Spleen (tissue), 7 donors: ENCODE results near the gene RAB38.

ENCODE experiments used
- POLR2A ChIP-seq, 3 donors: fragments of 450-650 bp; IDR thresholded peaks; one replicate each; pipeline ENCODE4 v1.5.1; 2017; ENCODE audit warnings: antibody characterized with exemption in 3 of 3, mild to moderate bottlenecking in 1 of 3
- TF ChIP-seq, protein P1 (sequence below), 11 experiments: fragments of 200-600 bp in 7 of 11; fragments of 450-650 bp in 4 of 11; sonication (generic) in 4 of 11; IDR thresholded peaks in 8 of 11; conservative IDR thresholded peaks in 3 of 11; 1 replicate in 7 of 11; 2 replicates in 4 of 11; pipeline versions ENCODE4 v1.4.0 to v1.8.0; 2016 to 2021; ENCODE audit warnings: antibody characterized with exemption in 11 of 11, inconsistent platforms in 4 of 11, mild to moderate bottlenecking in 1 of 11
- donor health status: DM: no; HTN: no; CAD: no; lungs with moderate emphysema.
- donor health status: DM: no; HTN: no; CAD: no.
- donor health status: DM: no; HTN: no; CAD: no.

DNA sequence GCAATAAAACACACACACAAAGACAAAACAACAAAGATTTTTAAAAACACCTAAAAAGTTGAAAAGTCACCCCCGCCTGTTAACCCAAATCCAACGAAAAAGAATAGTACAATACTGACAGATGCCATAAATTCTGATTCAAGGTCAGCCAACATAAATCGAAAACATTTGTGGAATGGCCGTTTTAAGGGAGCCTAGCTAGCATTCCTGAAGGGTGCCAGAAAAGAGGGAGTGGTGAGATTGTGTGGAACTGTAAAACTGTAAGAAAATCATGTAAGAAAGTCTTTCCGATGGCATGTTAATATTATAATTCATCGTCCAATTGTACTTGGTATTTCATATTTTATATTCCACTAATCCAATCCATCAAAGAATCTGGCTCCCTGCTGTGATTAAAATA lies 75.1 kb downstream of the RAB38 start:
- TF ChIP-seq, protein P1, sequence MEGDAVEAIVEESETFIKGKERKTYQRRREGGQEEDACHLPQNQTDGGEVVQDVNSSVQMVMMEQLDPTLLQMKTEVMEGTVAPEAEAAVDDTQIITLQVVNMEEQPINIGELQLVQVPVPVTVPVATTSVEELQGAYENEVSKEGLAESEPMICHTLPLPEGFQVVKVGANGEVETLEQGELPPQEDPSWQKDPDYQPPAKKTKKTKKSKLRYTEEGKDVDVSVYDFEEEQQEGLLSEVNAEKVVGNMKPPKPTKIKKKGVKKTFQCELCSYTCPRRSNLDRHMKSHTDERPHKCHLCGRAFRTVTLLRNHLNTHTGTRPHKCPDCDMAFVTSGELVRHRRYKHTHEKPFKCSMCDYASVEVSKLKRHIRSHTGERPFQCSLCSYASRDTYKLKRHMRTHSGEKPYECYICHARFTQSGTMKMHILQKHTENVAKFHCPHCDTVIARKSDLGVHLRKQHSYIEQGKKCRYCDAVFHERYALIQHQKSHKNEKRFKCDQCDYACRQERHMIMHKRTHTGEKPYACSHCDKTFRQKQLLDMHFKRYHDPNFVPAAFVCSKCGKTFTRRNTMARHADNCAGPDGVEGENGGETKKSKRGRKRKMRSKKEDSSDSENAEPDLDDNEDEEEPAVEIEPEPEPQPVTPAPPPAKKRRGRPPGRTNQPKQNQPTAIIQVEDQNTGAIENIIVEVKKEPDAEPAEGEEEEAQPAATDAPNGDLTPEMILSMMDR (IDR thresholded peaks at IDR 0.05 in 8 of 11, conservative IDR thresholded peaks at IDR 0.05 in 3 of 11), result no peak
- no peak for TF ChIP-seq POLR2A (IDR thresholded peaks at IDR 0.05)
